H1 (cell line): Measurements from ENCODE around the gene MBOAT1.

Experiments used
- CREB1 ChIP-seq: IDR thresholded peaks from 2 replicates; pipeline ENCODE4 v1.6.1; 2012; ENCODE audit warnings: inconsistent platforms
- EGR1 ChIP-seq: IDR thresholded peaks from 2 replicates; pipeline ENCODE4 v1.6.1; 2011; ENCODE audit warnings: low read depth, low read length, borderline replicate concordance
- HDAC6 ChIP-seq: IDR thresholded peaks from one replicate; pipeline ENCODE4 v1.7.1; 2012; ENCODE audit warnings: low read depth, mild to moderate bottlenecking, inconsistent platforms, low read length, moderate library complexity
- JUN ChIP-seq: IDR thresholded peaks from 2 replicates; pipeline ENCODE4 v1.6.1; 2011; ENCODE audit warnings: low read depth, mild to moderate bottlenecking, improper control_type of control experiment, low read length
- NRF1 ChIP-seq: IDR thresholded peaks from 2 replicates; pipeline ENCODE4 v1.6.1; 2011; ENCODE audit warnings: mild to moderate bottlenecking, low read depth, low read length, improper control_type of control experiment
- PHF8 ChIP-seq: fragments of 200-600 bp; sonication (generic); conservative IDR thresholded peaks from 2 replicates; pipeline ENCODE4 v1.7.1; 2012; ENCODE audit warnings: low read depth, mild to moderate bottlenecking, inconsistent platforms, low read length, moderate library complexity
- POLR2A ChIP-seq, 2 experiments: IDR thresholded peaks; 1 replicate in 1 of 2; 2 replicates in 1 of 2; pipeline ENCODE4 v1.6.1; 2011; ENCODE audit warnings: low read depth in 2 of 2, low read length in 2 of 2, mild to moderate bottlenecking in 2 of 2; ENCODE audit errors: control extremely low read depth in 1 of 2
- RFX5 ChIP-seq: IDR thresholded peaks from 2 replicates; pipeline ENCODE4 v1.6.1; 2011; ENCODE audit warnings: low read depth, low read length, improper control_type of control experiment, borderline replicate concordance
- RNF2 ChIP-seq: fragments of 200-900, 300-1000 bp; sonication (generic); IDR thresholded peaks from 2 replicates; pipeline ENCODE4 v1.7.1; 2016; ENCODE audit warnings: borderline replicate concordance, low read depth, mild to moderate bottlenecking, antibody characterized with exemption, low read length; ENCODE audit not compliant: poor library complexity, severe bottlenecking; ENCODE audit errors: missing control alignments
- SRF ChIP-seq: IDR thresholded peaks from 2 replicates; pipeline ENCODE4 v1.6.1; 2011; ENCODE audit warnings: mild to moderate bottlenecking, low read depth, low read length, moderate library complexity
- TAF1 ChIP-seq: IDR thresholded peaks from 2 replicates; pipeline ENCODE4 v1.6.1; 2011; ENCODE audit warnings: mild to moderate bottlenecking, low read depth, low read length
- YY1 ChIP-seq: IDR thresholded peaks from 2 replicates; pipeline ENCODE4 v1.6.1; 2011; ENCODE audit warnings: low read depth, mild to moderate bottlenecking, low read length
- TF ChIP-seq, protein P1 (sequence below), 3 experiments: IDR thresholded peaks; 1 replicate in 2 of 3; 2 replicates in 1 of 3; pipeline versions ENCODE4 v1.5.1 to v1.6.1; 2011; ENCODE audit warnings: low read length in 3 of 3, mild to moderate bottlenecking in 3 of 3, inconsistent platforms in 2 of 3, low read depth in 1 of 3, moderate library complexity in 1 of 3; ENCODE audit not compliant: insufficient read depth in 1 of 3; ENCODE audit errors: control extremely low read depth in 1 of 3
- TF ChIP-seq, protein P2 (sequence below): IDR thresholded peaks from 2 replicates; pipeline ENCODE4 v1.6.1; 2012; ENCODE audit warnings: inconsistent platforms

DNA sequence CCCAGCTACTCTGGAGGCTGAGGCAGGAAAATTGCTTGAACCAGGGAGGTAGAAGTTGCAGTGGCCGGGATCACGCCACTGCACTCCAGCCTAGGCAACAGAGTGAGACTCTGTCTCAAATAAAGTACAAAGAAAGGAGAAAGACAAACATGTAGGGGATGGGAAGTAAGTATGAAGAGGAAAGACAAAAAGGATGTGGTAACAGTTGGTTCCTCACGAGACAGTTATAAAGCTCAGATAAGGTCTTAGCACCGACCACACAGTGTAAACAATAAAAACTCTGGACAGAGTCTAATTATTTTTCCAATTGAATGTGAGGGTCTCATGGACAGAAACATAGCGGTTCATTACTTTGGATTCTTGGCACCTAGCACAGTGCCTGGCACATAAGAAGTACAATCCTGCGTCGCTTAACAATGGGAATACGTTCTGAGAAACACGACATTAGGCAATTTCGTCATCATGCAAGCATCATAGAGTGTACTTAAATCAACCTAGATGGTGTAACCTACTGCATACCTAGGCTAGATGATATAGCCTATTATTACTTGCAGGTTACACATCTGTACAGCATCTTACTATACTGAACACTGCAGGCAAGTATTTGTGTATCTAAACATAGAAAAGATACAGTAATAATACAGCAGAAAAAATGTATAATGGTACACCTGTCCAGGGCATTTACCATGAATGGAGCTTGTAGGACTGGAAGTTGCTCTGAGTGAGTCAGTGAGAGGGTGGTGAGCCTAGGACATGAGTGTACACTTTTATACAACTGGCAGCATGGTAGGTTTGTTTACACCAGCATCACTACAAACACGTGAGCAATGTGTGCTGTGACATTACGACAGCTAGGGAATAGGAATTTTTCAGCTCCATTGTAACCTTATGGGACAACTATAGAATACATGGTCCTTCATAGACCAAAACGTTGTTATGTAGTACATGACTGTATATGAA lies 38.2 kb downstream of the MBOAT1 start:
- TF ChIP-seq EGR1 (no peak), HDAC6 (no peak), TAF1 (no peak), RNF2 (no peak), POLR2A (IDR thresholded peaks at IDR 0.05; ENCODE audit: control extremely low read depth in 1 of 2, low read depth in 2 of 2, low read length in 2 of 2) (no peak), RFX5 (no peak), PHF8 (no peak), SRF (no peak), YY1 (no peak), CREB1 (no peak), JUN (no peak), NRF1 (no peak)
- TF ChIP-seq, protein P1, sequence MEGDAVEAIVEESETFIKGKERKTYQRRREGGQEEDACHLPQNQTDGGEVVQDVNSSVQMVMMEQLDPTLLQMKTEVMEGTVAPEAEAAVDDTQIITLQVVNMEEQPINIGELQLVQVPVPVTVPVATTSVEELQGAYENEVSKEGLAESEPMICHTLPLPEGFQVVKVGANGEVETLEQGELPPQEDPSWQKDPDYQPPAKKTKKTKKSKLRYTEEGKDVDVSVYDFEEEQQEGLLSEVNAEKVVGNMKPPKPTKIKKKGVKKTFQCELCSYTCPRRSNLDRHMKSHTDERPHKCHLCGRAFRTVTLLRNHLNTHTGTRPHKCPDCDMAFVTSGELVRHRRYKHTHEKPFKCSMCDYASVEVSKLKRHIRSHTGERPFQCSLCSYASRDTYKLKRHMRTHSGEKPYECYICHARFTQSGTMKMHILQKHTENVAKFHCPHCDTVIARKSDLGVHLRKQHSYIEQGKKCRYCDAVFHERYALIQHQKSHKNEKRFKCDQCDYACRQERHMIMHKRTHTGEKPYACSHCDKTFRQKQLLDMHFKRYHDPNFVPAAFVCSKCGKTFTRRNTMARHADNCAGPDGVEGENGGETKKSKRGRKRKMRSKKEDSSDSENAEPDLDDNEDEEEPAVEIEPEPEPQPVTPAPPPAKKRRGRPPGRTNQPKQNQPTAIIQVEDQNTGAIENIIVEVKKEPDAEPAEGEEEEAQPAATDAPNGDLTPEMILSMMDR (IDR thresholded peaks at IDR 0.05; ENCODE audit: control extremely low read depth in 1 of 3, insufficient read depth in 1 of 3, low read depth in 1 of 3, low read length in 3 of 3) = no peak
- TF ChIP-seq, protein P2, sequence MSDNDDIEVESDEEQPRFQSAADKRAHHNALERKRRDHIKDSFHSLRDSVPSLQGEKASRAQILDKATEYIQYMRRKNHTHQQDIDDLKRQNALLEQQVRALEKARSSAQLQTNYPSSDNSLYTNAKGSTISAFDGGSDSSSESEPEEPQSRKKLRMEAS = no peak
